Trophoblast cell (in vitro differentiated cells and primary cell): ENCODE data around the gene ELAC2.

ENCODE experiments used
- DNase-seq, 2 donors: peaks; one replicate each; pipeline ENCODE4 v3.0.0-alpha.2; 2016
- H2AFZ ChIP-seq: 2 replicates; pipeline ENCODE4 v1.6.1; 2013; ENCODE audit warnings: low read length, moderate library complexity, mild to moderate bottlenecking; ENCODE audit not compliant: insufficient read depth, poor library complexity
- H2AK5ac ChIP-seq: 2 replicates; pipeline ENCODE4 v1.6.1; 2013; ENCODE audit warnings: mild to moderate bottlenecking, low read length
- H2BK120ac ChIP-seq: 2 replicates; pipeline ENCODE4 v1.6.1; 2013; ENCODE audit warnings: low read length, mild to moderate bottlenecking, moderate library complexity; ENCODE audit not compliant: insufficient read depth, poor library complexity
- H2BK12ac ChIP-seq: 2 replicates; pipeline ENCODE4 v1.6.1; 2013; ENCODE audit warnings: mild to moderate bottlenecking, low read length, moderate library complexity
- H2BK5ac ChIP-seq: 2 replicates; pipeline ENCODE4 v1.6.1; 2013; ENCODE audit warnings: low read length, low read depth, moderate library complexity, mild to moderate bottlenecking; ENCODE audit not compliant: poor library complexity
- H3K14ac ChIP-seq: 2 replicates; pipeline ENCODE4 v1.6.1; 2013; ENCODE audit warnings: mild to moderate bottlenecking, low read length
- H3K18ac ChIP-seq: 2 replicates; pipeline ENCODE4 v1.6.1; 2013; ENCODE audit warnings: mild to moderate bottlenecking, low read length
- H3K23ac ChIP-seq: 2 replicates; pipeline ENCODE4 v1.6.1; 2013; ENCODE audit warnings: low read length
- H3K27ac ChIP-seq: 2 replicates; pipeline ENCODE4 v1.5.1; 2013; ENCODE audit warnings: low read depth, mild to moderate bottlenecking, inconsistent platforms, low read length, moderate library complexity
- H3K27me3 ChIP-seq: 2 replicates; pipeline ENCODE4 v1.6.1; 2013; ENCODE audit warnings: inconsistent platforms, mild to moderate bottlenecking, low read length, moderate library complexity; ENCODE audit not compliant: insufficient read depth
- H3K36me3 ChIP-seq, 2 experiments: 1 replicate in 1 of 2; 2 replicates in 1 of 2; pipeline ENCODE4 v1.6.1; 2013; ENCODE audit warnings: low read length in 2 of 2, mild to moderate bottlenecking in 2 of 2, moderate library complexity in 1 of 2; ENCODE audit not compliant: insufficient read depth in 2 of 2, control insufficient read depth in 1 of 2
- H3K4ac ChIP-seq: 2 replicates; pipeline ENCODE4 v1.6.1; 2013; ENCODE audit warnings: low read depth, mild to moderate bottlenecking, low read length, moderate library complexity
- H3K4me1 ChIP-seq, 2 experiments: 1 replicate in 1 of 2; 2 replicates in 1 of 2; pipeline ENCODE4 v1.6.1; 2013; ENCODE audit warnings: low read length in 2 of 2, mild to moderate bottlenecking in 2 of 2, moderate library complexity in 1 of 2; ENCODE audit not compliant: insufficient read depth in 2 of 2, control insufficient read depth in 1 of 2
- H3K4me2 ChIP-seq: 2 replicates; pipeline ENCODE4 v1.6.1; 2013; ENCODE audit warnings: inconsistent platforms, mild to moderate bottlenecking, low read length, moderate library complexity
- H3K4me3 ChIP-seq: 2 replicates; pipeline ENCODE4 v1.5.1; 2013; ENCODE audit warnings: mild to moderate bottlenecking, low read depth, low read length, inconsistent platforms
- H3K79me1 ChIP-seq: one replicate; pipeline ENCODE4 v1.6.1; 2013; ENCODE audit warnings: low read length
- H3K79me2 ChIP-seq: 2 replicates; pipeline ENCODE4 v1.6.1; 2013; ENCODE audit warnings: low read length, mild to moderate bottlenecking; ENCODE audit not compliant: control insufficient read depth, insufficient read depth, poor library complexity
- H3K9ac ChIP-seq: 2 replicates; pipeline ENCODE4 v1.6.1; 2013; ENCODE audit warnings: mild to moderate bottlenecking, low read length
- H3K9me3 ChIP-seq: 2 replicates; pipeline ENCODE4 v1.6.1; 2013; ENCODE audit warnings: low read depth, mild to moderate bottlenecking, control low read depth, inconsistent platforms, low read length; ENCODE audit not compliant: insufficient read depth
- H4K12ac ChIP-seq: 2 replicates; pipeline ENCODE4 v1.6.1; 2013; ENCODE audit warnings: low read depth, mild to moderate bottlenecking, low read length, moderate library complexity
- H4K8ac ChIP-seq: 2 replicates; pipeline ENCODE4 v1.6.1; 2013; ENCODE audit warnings: low read depth, mild to moderate bottlenecking, low read length, moderate library complexity
- H4K91ac ChIP-seq: one replicate; pipeline ENCODE4 v1.6.1; 2013; ENCODE audit warnings: low read depth, mild to moderate bottlenecking, low read length, moderate library complexity
- WGBS: extraction: QIAGEN DNeasy Blood & Tissue Kit; methylation state at CpG from one replicate; pipeline ENCODE4 v1.1.7; 2013; ENCODE audit warnings: missing lambda C conversion rate; ENCODE audit not compliant: insufficient read length, insufficient coverage; ENCODE audit errors: extremely low coverage; 5-methylcytosine and 5-hydroxymethylcytosine counted together

The ELAC2 gene

GRCh38 chr17:13030459-13031300, 12.9 kb upstream of the ELAC2 start:
- Histone ChIP-seq H3K4ac (no peak overlapping the region), H2BK12ac (no peak overlapping the region), H3K36me3 (no peaks in the 10 kb centered on the region), H3K4me2 (no peak overlapping the region), H2AFZ (no peak overlapping the region), H3K18ac (no peak overlapping the region), H3K27ac (no peak overlapping the region), H3K27me3 (no peaks in the 10 kb centered on the region), H3K79me1 (no peaks in the 10 kb centered on the region), H4K91ac (no peak overlapping the region), H3K9me3 (peaks cover under 1% of the 10 kb centered on the region), H3K9ac (no peak overlapping the region), H3K23ac (no peak overlapping the region), H3K79me2 (no peaks in the 10 kb centered on the region), H4K8ac (no peak overlapping the region), H3K4me1 (no peaks in the 10 kb centered on the region), H3K14ac (no peak overlapping the region), H4K12ac (no peak overlapping the region), H2BK120ac (no peak overlapping the region), H3K4me3 (no peak overlapping the region), H2AK5ac (no peak overlapping the region), H2BK5ac (no peak overlapping the region)
- WGBS: no CpG with 5 or more reads among the region's 11 CpGs
- peak; percentile 65 to 90 for DNase-seq

GRCh38 chr17:13030056-13030455, 12.2 kb upstream of the ELAC2 start:
- H2AK5ac ChIP-seq: no peak overlapping the region
- no peak overlapping the region for H4K91ac ChIP-seq
- no peak for DNase-seq
- no peaks in the 10 kb centered on the region for H3K79me1 ChIP-seq
- H2BK5ac ChIP-seq: no peak overlapping the region
- H3K4me3 ChIP-seq: no peak overlapping the region
- H3K27ac ChIP-seq: no peak overlapping the region
- no peak overlapping the region for H3K4me2 ChIP-seq
- H3K18ac ChIP-seq: no peak overlapping the region
- no peak overlapping the region for H4K8ac ChIP-seq
- H3K4me1 ChIP-seq: no peaks in the 10 kb centered on the region
- no peak overlapping the region for H2BK12ac ChIP-seq
- H3K27me3 ChIP-seq: no peaks in the 10 kb centered on the region
- no peaks in the 10 kb centered on the region for H3K9me3 ChIP-seq
- H3K79me2 ChIP-seq: no peaks in the 10 kb centered on the region
- H2BK120ac ChIP-seq: no peak overlapping the region
- no peak overlapping the region for H3K23ac ChIP-seq
- no CpG with 5 or more reads among the region's 1 CpG for WGBS
- H3K9ac ChIP-seq: no peak overlapping the region
- H3K14ac ChIP-seq: no peak overlapping the region
- no peak overlapping the region for H4K12ac ChIP-seq
- H3K4ac ChIP-seq: no peak overlapping the region
- H3K36me3 ChIP-seq: no peaks in the 10 kb centered on the region
- H2AFZ ChIP-seq: no peak overlapping the region

- H3K79me2 ChIP-seq: no peaks in the 10 kb centered on the region
- no peak overlapping the region for H3K14ac ChIP-seq
- H3K9ac ChIP-seq: no peak overlapping the region
- no peak overlapping the region for H3K4ac ChIP-seq
- no peak overlapping the region for H3K4me2 ChIP-seq
- no peak overlapping the region for H4K91ac ChIP-seq
- H3K27ac ChIP-seq: no peak overlapping the region
- H2AFZ ChIP-seq: no peak overlapping the region
- H2BK12ac ChIP-seq: no peak overlapping the region
- no peak overlapping the region for H3K23ac ChIP-seq
- no peak overlapping the region for H2BK5ac ChIP-seq
- no peaks in the 10 kb centered on the region for H3K36me3 ChIP-seq
- DNase-seq: no peak
- H4K12ac ChIP-seq: no peak overlapping the region
- H3K27me3 ChIP-seq: no peaks in the 10 kb centered on the region
- H3K4me3 ChIP-seq: no peak overlapping the region
- no peak overlapping the region for H3K18ac ChIP-seq
- H3K9me3 ChIP-seq: no peaks in the 10 kb centered on the region
- no CpG with 5 or more reads among the region's 2 CpGs for WGBS
- no peak overlapping the region for H2BK120ac ChIP-seq
- no peaks in the 10 kb centered on the region for H3K79me1 ChIP-seq
- peaks cover 0 to 4% of the 10 kb centered on the region in 2 experiments for H3K4me1 ChIP-seq
- no peak overlapping the region for H4K8ac ChIP-seq
- no peak overlapping the region for H2AK5ac ChIP-seq
These were observed 11.5 kb upstream of the ELAC2 start for GRCh38 chr17:13029340-13029739.

- H3K79me1 ChIP-seq: no peaks in the 10 kb centered on the region
- H3K36me3 ChIP-seq: no peaks in the 10 kb centered on the region
- H3K23ac ChIP-seq: no peak overlapping the region
- no peak overlapping the region for H3K4me2 ChIP-seq
- no peak overlapping the region for H3K4me3 ChIP-seq
- H3K14ac ChIP-seq: no peak overlapping the region
- no peaks in the 10 kb centered on the region for H3K79me2 ChIP-seq
- no peaks in the 10 kb centered on the region for H3K9me3 ChIP-seq
- no peak overlapping the region for H3K9ac ChIP-seq
- H4K91ac ChIP-seq: no peak overlapping the region
- no CpG with 5 or more reads among the region's 5 CpGs for WGBS
- peaks cover 0 to 4% of the 10 kb centered on the region in 2 experiments for H3K4me1 ChIP-seq
- H2AFZ ChIP-seq: no peak overlapping the region
- H3K27ac ChIP-seq: no peak overlapping the region
- no peak overlapping the region for H3K4ac ChIP-seq
- H3K18ac ChIP-seq: no peak overlapping the region
- no peak overlapping the region for H2BK5ac ChIP-seq
- H4K12ac ChIP-seq: no peak overlapping the region
- H4K8ac ChIP-seq: no peak overlapping the region
- H2BK120ac ChIP-seq: no peak overlapping the region
- H2BK12ac ChIP-seq: no peak overlapping the region
- no peak overlapping the region for H2AK5ac ChIP-seq
- DNase-seq: peak; percentile 6 to 26
- no peaks in the 10 kb centered on the region for H3K27me3 ChIP-seq
These were observed 9.4 kb upstream of the ELAC2 start for GRCh38 chr17:13027246-13027645.
